HG03103 (cell line): ENCODE data around the gene CDH13.

Experiments used
- ATAC-seq: cut with Tn5 transposase; IDR thresholded peaks from one replicate; pipeline ENCODE4 v1.9.1; 2021; ENCODE audit warnings: low read depth; ENCODE audit not compliant: unreplicated experiment

The CDH13 gene

GRCh38 chr16:82626791-82627261, at the start of gene CDH13:
Gene CDH13 (plus strand): TSS chr16:82626969.
- ATAC-seq: no peak

GRCh38 chr16:82580298-82580890, 46.4 kb upstream of the CDH13 start:
- no peak for ATAC-seq

- no peak for ATAC-seq
These were observed 43.8 kb upstream of the CDH13 start for GRCh38 chr16:82582975-82583374.

GRCh38 chr16:82583422-82583821, 43.3 kb upstream of the CDH13 start:
- no peak for ATAC-seq

GRCh38 chr16:82584553-82585152, 42.1 kb upstream of the CDH13 start:
- ATAC-seq: no peak

GRCh38 chr16:82585675-82586074, 41.1 kb upstream of the CDH13 start:
- ATAC-seq: no peak

- no peak for ATAC-seq
These were observed 40.6 kb upstream of the CDH13 start for GRCh38 chr16:82586130-82586529.

- ATAC-seq: no peak
These were observed 39.5 kb upstream of the CDH13 start for GRCh38 chr16:82587289-82587688.

- no peak for ATAC-seq
These were observed 37.4 kb upstream of the CDH13 start for GRCh38 chr16:82589407-82589806.

GRCh38 chr16:82594114-82594513, 32.7 kb upstream of the CDH13 start:
- no peak for ATAC-seq

GRCh38 chr16:82598771-82599170, 28.0 kb upstream of the CDH13 start:
- ATAC-seq: no peak

GRCh38 chr16:82601989-82602640, 24.7 kb upstream of the CDH13 start:
- no peak for ATAC-seq

GRCh38 chr16:82603784-82604411, 22.9 kb upstream of the CDH13 start:
- ATAC-seq: no peak

- ATAC-seq: no peak
These were observed 21.7 kb upstream of the CDH13 start for GRCh38 chr16:82605076-82605475.

GRCh38 chr16:82605863-82606620, 20.7 kb upstream of the CDH13 start:
- no peak for ATAC-seq

- ATAC-seq: no peak
These were observed 17.6 kb upstream of the CDH13 start for GRCh38 chr16:82609140-82609539.

GRCh38 chr16:82612263-82612662, 14.5 kb upstream of the CDH13 start:
- no peak for ATAC-seq

- ATAC-seq: no peak
These were observed 10.4 kb upstream of the CDH13 start for GRCh38 chr16:82616356-82616755.

GRCh38 chr16:82621781-82622180, 5.0 kb upstream of the CDH13 start:
- no peak for ATAC-seq

GRCh38 chr16:82623241-82623640, 3.5 kb upstream of the CDH13 start:
- no peak for ATAC-seq
